ENCODE measurements around the gene INPP5E.

The INPP5E gene

GRCh38 chr9:136433043-136433715, 6.5 kb downstream of the INPP5E start:
- no peak for TF ChIP-seq CTCF (IDR thresholded peaks at IDR 0.05; ENCODE audit: low read depth, low read length)
- DNase-seq (ENCODE audit: low read depth in 2 of 2): no peak
- H3K4me3 ChIP-seq (replicated peaks in 1 of 2; ENCODE audit: low read depth in 2 of 2, low read length in 2 of 2): no peak overlapping the region

GRCh38 chr9:136432591-136432990, 7.1 kb downstream of the INPP5E start:
- no peak for TF ChIP-seq CTCF (IDR thresholded peaks at IDR 0.05; ENCODE audit: low read depth, low read length)
- no peak overlapping the region for H3K4me3 ChIP-seq (replicated peaks in 1 of 2; ENCODE audit: low read depth in 2 of 2, low read length in 2 of 2)
- DNase-seq (ENCODE audit: low read depth in 2 of 2): no peak

GRCh38 chr9:136431782-136432350, 7.8 kb downstream of the INPP5E start:
- TF ChIP-seq CTCF (IDR thresholded peaks at IDR 0.05; ENCODE audit: low read depth, low read length): no peak
- no peak for DNase-seq (ENCODE audit: low read depth in 2 of 2)
- H3K4me3 ChIP-seq (replicated peaks in 1 of 2; ENCODE audit: low read depth in 2 of 2, low read length in 2 of 2): no peak overlapping the region

GRCh38 chr9:136430588-136431234, 8.9 kb downstream of the INPP5E start:
- no peak overlapping the region for H3K4me3 ChIP-seq (replicated peaks in 1 of 2; ENCODE audit: low read depth in 2 of 2, low read length in 2 of 2)
- no peak for DNase-seq (ENCODE audit: low read depth in 2 of 2)
- no peak for TF ChIP-seq CTCF (IDR thresholded peaks at IDR 0.05; ENCODE audit: low read depth, low read length)

- DNase-seq (ENCODE audit: low read depth in 2 of 2): no peak
- TF ChIP-seq CTCF (IDR thresholded peaks at IDR 0.05; ENCODE audit: low read depth, low read length): no peak
- H3K4me3 ChIP-seq (replicated peaks in 1 of 2; ENCODE audit: low read depth in 2 of 2, low read length in 2 of 2): no peak overlapping the region
Measured at GRCh38 chr9:136429683-136430491, 9.8 kb downstream of the INPP5E start.

GRCh38 chr9:136429075-136429628, 10.5 kb downstream of the INPP5E start:
- H3K4me3 ChIP-seq (replicated peaks in 1 of 2; ENCODE audit: low read depth in 2 of 2, low read length in 2 of 2): no peak overlapping the region
- TF ChIP-seq CTCF (IDR thresholded peaks at IDR 0.05; ENCODE audit: low read depth, low read length): no peak
- no peak for DNase-seq (ENCODE audit: low read depth in 2 of 2)

Measured in cardiac fibroblast (primary cell).